ENCODE results near the gene CSNK1D. TPM values are rescaled to one million over a fixed set of nuclear protein-coding genes. Genes with fewer than 3 reads are reported as not detected.

CSNK1D gene
- total RNA-seq, 4 donors from 2014 or later, result 148 to 232 (median 215) TPM

GRCh38 chr17:82223517-82223916, 50.0 kb downstream of the CSNK1D start:
- H3K4me3 ChIP-seq, result no peak overlapping the region
- peaks cover 0 to 6% (median 0%) of the 10 kb centered on the region in 4 donors for H3K4me1 ChIP-seq
- no peak for TF ChIP-seq POLR2A (IDR thresholded peaks at IDR 0.05)
- no peak for TF ChIP-seq CTCF (IDR thresholded peaks at IDR 0.05)
- H3K9me3 ChIP-seq, result no peaks in the 10 kb centered on the region
- no peak overlapping the region for H3K27ac ChIP-seq
- H3K36me3 ChIP-seq, result no peaks in the 10 kb centered on the region
- no peaks in the 10 kb centered on the region for H3K27me3 ChIP-seq
- DNase-seq, result no peak

GRCh38 chr17:82222816-82223215, 50.7 kb downstream of the CSNK1D start:
- Histone ChIP-seq H3K4me3 (no peak overlapping the region), H3K9me3 (no peaks in the 10 kb centered on the region), H3K4me1 (peaks cover 0 to 1% (median 0%) of the 10 kb centered on the region in 4 donors), H3K36me3 (no peaks in the 10 kb centered on the region), H3K27ac (no peak overlapping the region), H3K27me3 (no peaks in the 10 kb centered on the region)
- TF ChIP-seq POLR2A (IDR thresholded peaks at IDR 0.05) (no peak), CTCF (IDR thresholded peaks at IDR 0.05) (no peak)
- DNase-seq, result no peak

GRCh38 chr17:82221341-82221902, 52.1 kb downstream of the CSNK1D start:
- DNase-seq, result no peak
- no peak overlapping the region for H3K27ac ChIP-seq

GRCh38 chr17:82219753-82220709, 53.5 kb downstream of the CSNK1D start:
- Histone ChIP-seq H3K27me3 (no peaks in the 10 kb centered on the region), H3K36me3 (no peaks in the 10 kb centered on the region), H3K9me3 (no peaks in the 10 kb centered on the region), H3K27ac (no peak overlapping the region), H3K4me3 (no peak overlapping the region), H3K4me1 (peaks cover 3 to 26% (median 20%) of the 10 kb centered on the region in 4 donors)
- DNase-seq, result no peak
- no peak for TF ChIP-seq POLR2A (IDR thresholded peaks at IDR 0.05)
- no peak for TF ChIP-seq CTCF (IDR thresholded peaks at IDR 0.05)

More at GRCh38 chr17:82221341-82221902, 52.1 kb downstream of the CSNK1D start:
- Histone ChIP-seq H3K9me3 (no peaks in the 10 kb centered on the region), H3K4me1 (peaks cover 3 to 14% (median 12%) of the 10 kb centered on the region in 4 donors), H3K27me3 (no peaks in the 10 kb centered on the region), H3K36me3 (no peaks in the 10 kb centered on the region), H3K4me3 (no peak overlapping the region)
- TF ChIP-seq POLR2A (IDR thresholded peaks at IDR 0.05) (no peak), CTCF (IDR thresholded peaks at IDR 0.05) (no peak)

- H3K4me3 ChIP-seq, result no peak overlapping the region
- DNase-seq, result no peak
- no peaks in the 10 kb centered on the region for H3K36me3 ChIP-seq
- H3K27ac ChIP-seq, result no peak overlapping the region
- H3K9me3 ChIP-seq, result no peaks in the 10 kb centered on the region
- H3K4me1 ChIP-seq, result peaks cover 3 to 26% (median 20%) of the 10 kb centered on the region in 4 donors
- H3K27me3 ChIP-seq, result no peaks in the 10 kb centered on the region
- TF ChIP-seq POLR2A (IDR thresholded peaks at IDR 0.05) (no peak), CTCF (IDR thresholded peaks at IDR 0.05) (no peak)
Observed at GRCh38 chr17:82219083-82219482, 54.4 kb downstream of the CSNK1D start.
